GM12892 (cell line): ENCODE measurements around the gene NME3.

Source experiments
- POLR2A ChIP-seq: IDR thresholded peaks from 2 replicates; pipeline ENCODE4 v1.6.1; 2011; ENCODE audit warnings: low read depth, low read length, control low read depth
- POLR2AphosphoS5 ChIP-seq: IDR thresholded peaks from 2 replicates; pipeline ENCODE4 v1.6.1; 2011; ENCODE audit warnings: low read depth, low read length, control low read depth

DNA sequence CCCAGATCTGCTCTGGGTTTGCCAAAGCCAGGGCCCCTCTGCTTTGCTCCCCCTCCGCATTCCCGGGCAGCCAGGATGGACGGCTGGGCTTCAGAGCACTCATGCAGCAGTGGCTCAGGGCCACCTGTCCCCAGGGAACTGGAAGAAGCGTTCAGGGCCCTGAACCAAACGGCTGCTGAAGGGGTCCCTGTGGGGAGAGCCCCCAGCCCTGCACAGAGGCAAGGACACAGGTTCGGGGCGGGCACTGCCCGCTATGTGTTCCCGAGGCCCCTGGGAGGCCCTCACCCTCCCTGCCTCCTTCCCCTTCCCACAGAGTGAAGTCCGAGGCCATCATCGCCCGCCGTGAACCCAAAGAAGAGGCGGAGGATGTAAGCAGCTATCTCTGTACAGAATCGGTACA lies 10.4 kb downstream of the NME3 start:
- TF ChIP-seq POLR2AphosphoS5 (no peak), POLR2A (no peak)
